GM19452 (cell line): ENCODE results near the gene TNS1.

ENCODE experiments used
- ATAC-seq: cut with Tn5 transposase; IDR thresholded peaks from one replicate; pipeline ENCODE4 v1.9.1; 2021; ENCODE audit not compliant: unreplicated experiment

TNS1 gene

DNA sequence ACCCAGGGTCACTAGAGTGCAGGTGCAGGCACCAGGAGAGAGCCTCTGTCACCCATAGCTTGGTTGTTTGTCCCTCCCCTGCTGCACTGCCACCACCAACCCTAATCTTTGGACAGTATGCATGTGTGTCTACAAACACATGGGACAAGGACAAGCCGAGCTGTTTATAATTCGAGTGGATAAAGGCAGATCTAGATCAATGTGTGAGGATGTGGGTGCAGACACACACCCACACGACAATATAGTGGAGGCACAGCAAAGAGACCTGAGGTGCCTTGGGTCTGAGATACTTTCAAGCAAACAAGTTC lies 199.2 kb downstream of the TNS1 start:
- no peak for ATAC-seq

GRCh38 chr2:217802876-217803652 lies 199.7 kb downstream of the TNS1 start:
- no peak for ATAC-seq

DNA sequence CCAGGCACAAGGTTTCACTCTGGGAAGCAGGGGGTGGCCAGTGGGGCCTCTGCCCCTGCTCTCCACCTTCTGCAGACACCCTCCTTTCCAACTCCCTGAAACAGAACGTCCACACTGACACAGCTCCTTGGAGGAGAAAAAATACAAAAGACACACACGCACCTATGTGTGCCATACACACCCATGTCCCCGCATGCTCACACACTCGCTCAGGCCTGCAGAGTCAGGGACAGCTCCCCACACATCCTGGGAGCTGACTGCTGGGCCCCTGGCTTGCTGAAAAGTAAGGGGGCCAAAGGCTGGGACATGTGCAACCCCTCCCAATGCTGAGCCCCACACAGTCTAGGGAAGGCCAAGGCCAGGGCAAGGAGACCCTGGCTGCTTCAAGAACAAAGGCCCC lies 200.5 kb downstream of the TNS1 start:
- no peak for ATAC-seq

- ATAC-seq: no peak
Observed at GRCh38 chr2:217801711-217802110, 201.1 kb downstream of the TNS1 start.

DNA sequence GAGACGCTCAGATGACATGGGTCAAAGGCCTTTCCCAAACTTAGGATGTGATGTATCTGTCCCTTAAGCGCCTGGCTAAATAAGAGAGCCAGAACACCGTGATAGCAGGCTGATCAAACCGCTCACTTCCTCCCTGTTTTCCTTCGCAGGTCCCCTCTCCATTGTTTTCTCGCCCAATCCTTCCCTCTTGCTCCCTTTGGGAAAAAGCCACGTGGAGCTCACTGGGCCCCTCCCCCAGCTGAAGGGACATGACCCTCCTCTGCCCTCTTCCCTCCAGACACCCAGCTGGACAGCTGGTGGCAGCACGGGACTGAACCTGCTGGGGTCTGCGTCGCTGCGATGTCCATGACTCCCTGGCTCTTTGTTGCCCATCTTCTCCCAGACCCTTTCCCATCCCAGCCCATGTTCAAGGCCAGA lies 201.7 kb downstream of the TNS1 start:
- no peak for ATAC-seq

DNA sequence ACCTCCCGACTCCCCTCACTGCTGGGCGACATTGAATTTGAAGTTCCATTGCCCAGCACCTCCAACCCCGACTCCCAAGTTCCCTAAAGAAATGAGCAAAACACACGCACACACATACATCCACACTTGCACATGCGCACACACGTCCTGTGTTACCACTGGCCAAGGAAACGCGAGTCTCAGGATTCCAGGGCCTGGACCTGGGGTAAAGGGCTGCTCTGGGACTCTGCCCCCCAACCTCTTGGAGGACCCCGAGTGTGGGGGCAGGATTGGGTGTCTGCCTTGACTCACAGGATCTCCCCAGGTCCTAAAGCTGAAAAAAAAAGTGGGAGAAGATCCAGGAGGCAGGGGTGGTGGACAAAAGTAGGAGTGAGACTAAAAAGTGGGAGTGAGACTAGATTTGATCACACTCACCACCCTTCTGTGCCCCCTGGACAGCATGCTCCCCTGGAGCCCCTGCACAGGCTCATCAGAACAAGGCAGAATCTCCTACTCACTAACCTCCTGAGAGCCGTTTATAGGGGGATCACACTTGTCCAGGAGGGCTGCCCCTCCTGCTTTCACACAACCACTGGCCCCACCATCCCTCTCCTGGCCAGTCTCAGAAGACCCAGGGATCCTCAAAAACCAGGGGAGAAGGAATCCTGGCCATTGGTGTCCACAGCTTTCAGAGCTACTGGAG lies 202.2 kb downstream of the TNS1 start:
- ATAC-seq: no peak

DNA sequence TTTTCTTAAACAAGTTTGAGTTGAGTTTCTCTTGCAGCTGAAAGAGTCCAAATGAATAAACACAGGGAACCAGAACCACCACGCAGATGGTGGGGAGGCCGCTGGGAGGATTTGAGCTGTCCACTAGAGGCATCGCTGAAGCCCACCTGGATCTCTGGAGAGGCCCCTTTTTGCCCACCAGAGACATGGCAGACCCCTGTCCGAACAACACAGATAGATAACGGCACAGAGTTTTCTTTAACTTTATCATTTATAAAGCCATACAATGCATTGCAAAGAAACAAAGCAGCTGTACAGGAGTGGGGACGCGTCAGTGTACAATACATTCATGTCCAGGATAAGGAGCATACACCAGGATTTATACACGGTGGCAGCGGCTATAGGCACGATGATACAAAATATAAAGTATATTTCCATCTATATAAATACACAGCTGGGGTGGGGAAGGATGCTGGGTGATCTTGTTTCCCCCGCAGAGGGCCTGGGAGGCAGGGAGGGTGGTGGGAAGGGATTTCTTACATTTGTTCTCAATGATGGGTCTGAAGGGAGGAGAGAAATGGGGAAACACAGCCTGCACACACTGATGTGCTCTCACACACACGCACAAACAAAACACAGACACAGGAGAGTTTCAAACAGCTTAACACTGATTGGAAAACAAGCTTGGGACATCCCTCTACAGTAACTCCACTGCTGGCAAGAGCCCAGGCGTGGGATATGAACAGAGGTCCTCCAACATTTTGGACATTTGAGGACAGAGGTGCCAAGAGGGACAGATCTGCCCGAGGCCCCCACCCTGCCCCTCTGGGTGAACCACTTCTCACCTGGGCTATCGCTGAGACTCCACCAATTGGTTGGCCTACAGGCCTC lies 203.0 kb downstream of the TNS1 start:
- no peak for ATAC-seq

DNA sequence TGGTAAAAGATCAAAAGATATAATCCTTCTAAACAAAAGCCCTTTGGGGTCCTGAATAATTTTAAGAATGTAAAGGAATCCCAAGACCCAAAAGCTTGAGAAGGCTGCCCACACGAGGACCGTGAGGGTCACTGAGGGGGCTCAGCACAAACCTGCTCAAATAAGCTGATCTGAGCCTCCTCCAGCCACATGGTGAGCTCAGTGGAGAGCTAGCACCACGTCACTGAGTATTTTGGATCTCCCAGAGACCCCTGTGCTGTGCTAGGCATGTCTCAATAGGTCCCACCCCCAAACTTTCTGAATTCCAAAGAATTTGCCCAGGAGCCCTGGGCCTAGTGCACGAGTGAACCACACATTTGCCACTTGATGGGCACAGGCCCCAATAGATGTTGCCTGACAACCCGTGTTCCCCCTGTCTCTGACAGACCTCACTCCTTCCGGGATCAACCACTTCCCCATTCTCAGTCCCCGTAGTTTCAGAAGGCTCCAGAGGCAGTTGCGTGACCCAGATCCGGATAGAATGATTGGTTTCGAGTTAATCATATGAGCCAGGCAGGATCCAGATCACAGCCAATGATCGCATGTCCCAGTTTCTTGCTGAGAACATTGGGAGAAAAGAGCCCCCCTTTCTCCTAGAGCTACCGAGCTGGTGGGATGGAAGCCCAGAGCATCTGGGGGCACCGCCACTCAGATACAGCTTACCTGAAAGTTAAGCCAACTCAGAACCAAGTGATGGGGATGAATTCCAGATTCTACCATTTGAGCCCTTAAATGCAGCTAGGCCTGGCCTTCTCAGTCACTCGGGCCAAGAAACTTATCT lies 203.8 kb downstream of the TNS1 start:
- no peak for ATAC-seq

GRCh38 chr2:217798191-217798590 lies 204.6 kb downstream of the TNS1 start:
- no peak for ATAC-seq

DNA sequence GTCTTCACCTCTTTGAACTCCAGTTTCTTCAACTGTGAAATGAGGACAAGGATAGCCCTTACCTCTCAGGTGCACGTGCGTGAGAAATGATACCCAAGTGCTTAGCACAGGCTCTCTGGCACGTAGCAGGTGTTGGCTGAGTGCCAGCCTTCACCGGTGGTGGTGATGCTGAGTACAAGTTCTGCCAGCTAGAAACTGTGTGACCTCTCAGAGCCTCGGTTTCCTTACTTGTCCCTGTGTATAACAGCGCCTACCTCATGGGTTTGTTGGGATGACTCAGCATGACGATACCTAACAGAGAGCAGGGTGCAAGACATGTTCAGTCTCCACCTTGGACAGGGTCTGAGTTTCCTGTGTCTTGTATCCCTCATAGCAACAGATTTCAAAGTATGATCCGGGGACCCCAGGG lies 205.1 kb downstream of the TNS1 start:
- no peak for ATAC-seq

DNA sequence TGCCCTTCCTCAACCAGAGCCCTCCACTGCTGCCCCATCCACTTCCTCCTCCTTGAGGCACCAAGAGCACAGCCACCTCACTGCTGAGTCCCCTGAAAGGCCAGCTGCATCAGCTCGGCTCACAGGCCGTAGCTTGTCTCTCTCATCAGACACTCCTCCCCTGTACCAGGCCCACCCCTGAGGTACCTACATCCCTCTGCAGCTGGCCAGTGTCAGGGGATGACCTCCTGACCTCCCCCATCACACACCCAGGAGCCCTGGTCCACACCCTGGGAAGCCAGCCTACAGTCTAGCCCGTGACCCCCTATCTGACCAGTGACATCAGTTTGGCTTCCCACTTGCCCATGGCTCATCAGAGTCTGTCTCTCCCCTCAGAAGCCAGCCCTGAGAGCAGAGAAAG lies 205.6 kb downstream of the TNS1 start:
- no peak for ATAC-seq

- no peak for ATAC-seq
Observed at GRCh38 chr2:217795706-217796465, 206.9 kb downstream of the TNS1 start.

- ATAC-seq: no peak
Observed at GRCh38 chr2:217795067-217795466, 207.7 kb downstream of the TNS1 start.

GRCh38 chr2:217794133-217794986 lies 208.4 kb downstream of the TNS1 start:
- ATAC-seq: no peak

- no peak for ATAC-seq
Observed at GRCh38 chr2:217793566-217794132, 209.1 kb downstream of the TNS1 start.

GRCh38 chr2:217792626-217793527 lies 209.9 kb downstream of the TNS1 start:
- ATAC-seq: no peak

DNA sequence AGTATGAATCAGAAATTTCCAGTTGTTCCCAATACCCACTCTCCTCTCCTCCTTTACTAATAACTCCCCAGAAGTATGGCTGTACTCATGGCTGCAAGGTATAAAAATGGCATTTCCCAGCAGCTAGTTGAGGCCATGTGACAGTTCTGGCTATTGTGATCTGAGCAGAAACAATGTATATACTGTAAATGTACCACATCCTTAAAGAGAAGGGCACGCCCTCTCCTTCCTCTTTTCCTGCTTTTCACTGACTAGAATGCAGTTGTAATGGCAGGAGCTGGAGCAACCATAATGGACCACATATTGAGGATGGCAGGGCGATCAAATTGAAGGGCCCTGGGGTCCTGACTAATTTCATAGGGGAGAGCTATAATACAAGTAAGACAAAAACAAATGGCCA lies 211.2 kb downstream of the TNS1 start:
- ATAC-seq: no peak
